Stimulated activated naive CD8-positive, alpha-beta T cell treated with anti-CD3 and anti-CD28 coated beads, Interleukin-15, amount 100 ng/mL, for 72 hours (primary cell): Measurements from ENCODE around the gene SERPINA7.
"Not testable (repeated sequence)": the region's sequence is repeated elsewhere in the genome, so short reads cannot be mapped to it uniquely, and the experiment has no call there.

ENCODE experiments used
- ATAC-seq: fragments of 150-1000 bp; cut with Tn5 transposase; 2 replicates; pipeline ENCODE4 v1.10.0; 2021; ENCODE audit warnings: mild to moderate bottlenecking, moderate library complexity
- DNase-seq, 2 donors: peaks; one replicate each; pipeline ENCODE4 v3.0.0; 2021 to 2022
- H3K27ac Mint-ChIP-seq, 2 donors: one replicate each; pipeline ENCODE4 v1.8.0; 2022; ENCODE audit warnings: mild to moderate bottlenecking in 2 of 2, mixed read lengths in 2 of 2, moderate library complexity in 2 of 2
- H3K27me3 Mint-ChIP-seq: one replicate; pipeline ENCODE4 v1.8.0; 2022; ENCODE audit warnings: mixed read lengths
- H3K4me1 Mint-ChIP-seq: one replicate; pipeline ENCODE4 v1.8.0; 2022; ENCODE audit warnings: mild to moderate bottlenecking, mixed read lengths
- H3K4me3 Mint-ChIP-seq, 2 donors: one replicate each; pipeline ENCODE4 v1.8.0; 2022; ENCODE audit warnings: mild to moderate bottlenecking in 2 of 2, mixed read lengths in 2 of 2, moderate library complexity in 1 of 2
- H3K9me3 Mint-ChIP-seq, 2 donors: one replicate each; pipeline ENCODE4 v1.8.0; 2022; ENCODE audit warnings: mixed read lengths in 2 of 2

SERPINA7 gene

DNA sequence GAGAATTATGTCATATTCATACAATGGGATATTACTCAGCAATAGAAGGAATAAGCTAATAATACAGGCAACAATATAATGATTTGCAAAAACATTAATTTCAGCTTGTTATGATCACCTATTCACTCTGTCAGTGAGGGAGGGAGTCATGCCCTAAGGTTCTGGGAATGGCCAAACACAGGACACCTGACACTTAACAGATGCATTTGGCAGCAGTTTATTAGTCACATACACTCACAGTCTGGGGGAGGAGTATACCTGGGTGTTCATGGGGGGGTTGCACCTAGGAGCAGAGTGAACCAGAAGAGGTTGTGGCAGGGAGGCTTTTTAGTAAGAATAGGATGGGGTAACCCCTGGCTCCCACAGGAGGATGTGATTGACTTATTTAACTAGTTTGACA lies 38.3 kb downstream of the SERPINA7 start:
- no peaks in the 10 kb centered on the region for H3K9me3 Mint-ChIP-seq
- H3K4me1 Mint-ChIP-seq, result no peaks in the 10 kb centered on the region
- no peak overlapping the region for H3K27ac Mint-ChIP-seq
- DNase-seq (no peak), ATAC-seq (no peak)
- no peak overlapping the region for H3K4me3 Mint-ChIP-seq
- H3K27me3 Mint-ChIP-seq, result no peaks in the 10 kb centered on the region

GRCh38 chrX:105999294-105999693 lies 39.2 kb downstream of the SERPINA7 start:
- no peak for DNase-seq
- H3K27ac Mint-ChIP-seq, result no peak overlapping the region

DNA sequence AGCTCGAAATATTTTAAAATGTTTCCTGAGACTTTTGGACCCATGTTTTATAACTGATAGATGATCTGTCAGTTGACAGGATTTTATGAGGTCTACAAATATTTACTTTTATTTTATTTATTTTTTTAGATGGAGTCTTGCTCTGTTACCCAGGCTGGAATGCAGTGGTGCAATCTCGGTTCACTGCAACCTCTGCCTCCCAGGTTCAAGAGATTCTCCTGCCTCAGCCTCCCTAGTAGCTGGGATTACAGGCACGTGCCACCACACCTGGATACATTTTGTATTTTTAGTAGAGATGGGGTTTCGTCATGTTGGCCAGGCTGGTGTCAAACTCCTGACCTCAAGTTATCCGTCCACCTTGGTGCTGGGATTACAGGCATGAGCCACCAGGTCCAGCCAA lies 50.0 kb downstream of the SERPINA7 start:
- H3K9me3 Mint-ChIP-seq, DNase-seq, H3K4me3 Mint-ChIP-seq, H3K27ac Mint-ChIP-seq, H3K27me3 Mint-ChIP-seq, ATAC-seq, H3K4me1 Mint-ChIP-seq: not testable (repeated sequence)

More at GRCh38 chrX:105999294-105999693, 39.2 kb downstream of the SERPINA7 start:
- H3K4me1 Mint-ChIP-seq, result no peaks in the 10 kb centered on the region
- H3K27me3 Mint-ChIP-seq, result no peaks in the 10 kb centered on the region
- ATAC-seq, result no peak
- H3K4me3 Mint-ChIP-seq, result no peak overlapping the region
- no peaks in the 10 kb centered on the region for H3K9me3 Mint-ChIP-seq
